ENCODE results near the gene MRPS5. TPM values are rescaled to one million over a fixed set of nuclear protein-coding genes. Genes with fewer than 3 reads are reported as not detected.
"Not testable (repeated sequence)": the region's sequence is repeated elsewhere in the genome, so short reads cannot be mapped to it uniquely, and the experiment has no call there.

The MRPS5 gene
- total RNA-seq, 1 donor from 2014 or later, result 32.9 TPM

DNA sequence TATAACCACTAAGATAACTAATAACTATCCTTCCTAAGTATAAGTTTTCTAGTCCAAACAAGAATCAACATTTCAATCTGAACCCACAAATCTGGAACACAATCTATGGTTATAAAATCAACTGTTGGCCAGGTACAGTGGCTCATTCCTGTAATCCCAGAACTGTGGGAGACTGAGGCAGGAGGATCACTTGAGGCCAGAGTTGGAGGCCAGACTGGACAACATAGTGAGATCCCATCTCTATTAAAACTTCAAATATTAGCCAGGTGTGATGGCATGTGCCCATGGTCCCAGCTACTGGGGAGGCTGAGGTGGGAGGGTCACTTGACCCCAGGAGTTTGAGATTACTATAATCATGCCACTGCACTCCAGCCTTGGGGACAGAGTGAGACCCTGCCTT is 11.2 kb downstream of the MRPS5 start:
- Mint-ChIP-seq H3K4me1 (ENCODE audit: low read depth) (peaks cover 2% of the 10 kb centered on the region), H3K36me3 (ENCODE audit: low read depth) (peaks cover 41% of the 10 kb centered on the region), H3K27me3 (ENCODE audit: low read depth) (no peaks in the 10 kb centered on the region), H3K27ac (ENCODE audit: unreplicated experiment) (no peak overlapping the region), H3K9me3 (ENCODE audit: low read depth) (no peaks in the 10 kb centered on the region), H3K4me3 (ENCODE audit: unreplicated experiment) (no peak overlapping the region)
- TF ChIP-seq, protein P1, sequence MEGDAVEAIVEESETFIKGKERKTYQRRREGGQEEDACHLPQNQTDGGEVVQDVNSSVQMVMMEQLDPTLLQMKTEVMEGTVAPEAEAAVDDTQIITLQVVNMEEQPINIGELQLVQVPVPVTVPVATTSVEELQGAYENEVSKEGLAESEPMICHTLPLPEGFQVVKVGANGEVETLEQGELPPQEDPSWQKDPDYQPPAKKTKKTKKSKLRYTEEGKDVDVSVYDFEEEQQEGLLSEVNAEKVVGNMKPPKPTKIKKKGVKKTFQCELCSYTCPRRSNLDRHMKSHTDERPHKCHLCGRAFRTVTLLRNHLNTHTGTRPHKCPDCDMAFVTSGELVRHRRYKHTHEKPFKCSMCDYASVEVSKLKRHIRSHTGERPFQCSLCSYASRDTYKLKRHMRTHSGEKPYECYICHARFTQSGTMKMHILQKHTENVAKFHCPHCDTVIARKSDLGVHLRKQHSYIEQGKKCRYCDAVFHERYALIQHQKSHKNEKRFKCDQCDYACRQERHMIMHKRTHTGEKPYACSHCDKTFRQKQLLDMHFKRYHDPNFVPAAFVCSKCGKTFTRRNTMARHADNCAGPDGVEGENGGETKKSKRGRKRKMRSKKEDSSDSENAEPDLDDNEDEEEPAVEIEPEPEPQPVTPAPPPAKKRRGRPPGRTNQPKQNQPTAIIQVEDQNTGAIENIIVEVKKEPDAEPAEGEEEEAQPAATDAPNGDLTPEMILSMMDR (IDR thresholded peaks at IDR 0.05), result no peak
- no peak for DNase-seq (ENCODE audit: low spot score)

DNA sequence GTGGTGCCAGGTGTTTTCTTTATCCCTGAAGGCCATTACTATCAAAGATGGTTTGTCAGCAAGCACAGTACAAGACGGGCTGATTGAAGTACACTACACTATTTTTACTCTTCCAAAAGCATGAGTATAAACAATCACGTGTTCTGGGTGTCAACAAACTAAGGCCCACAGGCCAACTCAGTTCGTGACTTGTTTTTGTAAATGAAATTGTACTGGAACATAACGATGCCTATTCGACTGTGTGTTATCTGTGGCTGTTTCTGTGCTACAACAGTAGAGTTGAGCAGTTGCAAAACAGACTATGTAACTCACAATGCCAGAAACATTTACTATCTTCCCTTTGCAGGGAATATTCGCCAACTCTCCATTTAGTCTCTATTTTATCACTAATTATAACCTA is 12.3 kb downstream of the MRPS5 start:
- Mint-ChIP-seq H3K27me3 (ENCODE audit: low read depth) (no peaks in the 10 kb centered on the region), H3K4me3 (ENCODE audit: unreplicated experiment) (no peak overlapping the region), H3K27ac (ENCODE audit: unreplicated experiment) (no peak overlapping the region), H3K36me3 (ENCODE audit: low read depth) (peaks cover 41% of the 10 kb centered on the region), H3K9me3 (ENCODE audit: low read depth) (no peaks in the 10 kb centered on the region), H3K4me1 (ENCODE audit: low read depth) (no peaks in the 10 kb centered on the region)
- TF ChIP-seq, protein P1 (IDR thresholded peaks at IDR 0.05), result no peak
- DNase-seq (ENCODE audit: low spot score), result no peak

DNA sequence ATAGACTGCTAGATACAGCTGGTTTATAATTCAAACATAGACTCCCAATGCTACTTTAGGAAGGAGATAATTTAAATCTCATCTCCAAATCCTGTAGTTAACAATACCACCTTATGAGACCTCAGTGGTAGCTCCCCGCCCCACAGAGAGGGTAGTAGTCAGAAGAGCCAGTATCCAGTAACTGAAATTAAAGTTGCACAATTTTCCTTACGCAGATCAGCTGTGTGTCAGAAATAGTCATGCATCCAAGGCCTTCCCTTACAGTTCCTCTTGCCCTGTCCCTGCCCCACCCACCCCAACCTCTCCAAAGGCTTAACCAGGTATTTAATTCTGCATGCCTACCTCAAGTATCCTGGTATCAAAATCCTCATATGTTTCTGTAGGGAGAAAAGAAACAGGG is 15.5 kb downstream of the MRPS5 start:
- Mint-ChIP-seq H3K27ac (ENCODE audit: unreplicated experiment) (no peak overlapping the region), H3K4me1 (ENCODE audit: low read depth) (no peaks in the 10 kb centered on the region), H3K4me3 (ENCODE audit: unreplicated experiment) (no peak overlapping the region), H3K9me3 (ENCODE audit: low read depth) (no peaks in the 10 kb centered on the region), H3K36me3 (ENCODE audit: low read depth) (peaks cover 42% of the 10 kb centered on the region), H3K27me3 (ENCODE audit: low read depth) (no peaks in the 10 kb centered on the region)
- TF ChIP-seq, protein P1 (IDR thresholded peaks at IDR 0.05), result no peak
- no peak for DNase-seq (ENCODE audit: low spot score)

DNA sequence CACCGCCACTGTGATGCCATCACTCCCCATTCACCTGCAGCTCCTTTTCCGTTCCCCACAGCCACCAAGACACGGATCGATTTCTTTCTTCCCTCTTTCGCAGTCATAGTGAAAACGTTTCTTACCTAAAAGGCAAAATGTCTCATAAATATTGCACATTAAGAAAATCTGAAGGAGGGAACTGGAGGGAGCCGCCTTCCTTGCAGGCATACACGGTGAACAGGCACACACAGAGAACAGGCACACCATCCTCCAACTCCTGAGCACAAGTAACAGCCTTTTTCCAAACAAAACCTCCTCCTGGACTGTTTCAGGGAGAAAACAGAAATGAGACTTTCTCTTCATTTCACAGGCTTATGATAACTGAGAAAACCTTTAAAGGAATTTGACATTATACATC is 17.0 kb downstream of the MRPS5 start:
- Mint-ChIP-seq H3K9me3 (ENCODE audit: low read depth) (no peaks in the 10 kb centered on the region), H3K27ac (ENCODE audit: unreplicated experiment) (no peak overlapping the region), H3K27me3 (ENCODE audit: low read depth) (no peaks in the 10 kb centered on the region), H3K4me3 (ENCODE audit: unreplicated experiment) (no peak overlapping the region), H3K36me3 (ENCODE audit: low read depth) (peaks cover 45% of the 10 kb centered on the region), H3K4me1 (ENCODE audit: low read depth) (no peaks in the 10 kb centered on the region)
- TF ChIP-seq, protein P1 (IDR thresholded peaks at IDR 0.05), result no peak
- DNase-seq (ENCODE audit: low spot score), result no peak

DNA sequence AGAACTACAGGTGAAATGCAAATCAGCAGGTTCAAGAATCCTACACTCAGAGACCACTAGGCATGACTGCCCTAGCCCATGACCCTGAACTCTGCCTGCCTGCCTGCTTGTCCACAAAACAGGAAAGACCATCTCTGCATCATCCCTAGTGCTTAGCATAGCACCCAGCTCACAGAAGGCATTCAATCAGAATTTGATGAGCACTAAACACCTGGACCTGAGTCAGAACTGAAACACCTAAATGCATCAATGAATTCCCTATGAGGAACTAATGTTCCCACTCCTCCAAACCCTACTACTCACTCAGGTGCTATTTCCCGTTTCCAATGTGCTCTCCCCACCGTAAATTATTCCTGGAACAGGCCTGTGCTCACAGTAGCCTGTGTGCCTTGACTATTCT is 21.7 kb downstream of the MRPS5 start:
- DNase-seq (ENCODE audit: low spot score), result no peak
- Mint-ChIP-seq H3K27me3 (ENCODE audit: low read depth) (no peaks in the 10 kb centered on the region), H3K4me3 (ENCODE audit: unreplicated experiment) (no peak overlapping the region), H3K9me3 (ENCODE audit: low read depth) (peaks cover 9% of the 10 kb centered on the region), H3K27ac (ENCODE audit: unreplicated experiment) (no peak overlapping the region), H3K4me1 (ENCODE audit: low read depth) (no peaks in the 10 kb centered on the region), H3K36me3 (ENCODE audit: low read depth) (peaks cover 46% of the 10 kb centered on the region)
- TF ChIP-seq, protein P1 (IDR thresholded peaks at IDR 0.05), result no peak

DNA sequence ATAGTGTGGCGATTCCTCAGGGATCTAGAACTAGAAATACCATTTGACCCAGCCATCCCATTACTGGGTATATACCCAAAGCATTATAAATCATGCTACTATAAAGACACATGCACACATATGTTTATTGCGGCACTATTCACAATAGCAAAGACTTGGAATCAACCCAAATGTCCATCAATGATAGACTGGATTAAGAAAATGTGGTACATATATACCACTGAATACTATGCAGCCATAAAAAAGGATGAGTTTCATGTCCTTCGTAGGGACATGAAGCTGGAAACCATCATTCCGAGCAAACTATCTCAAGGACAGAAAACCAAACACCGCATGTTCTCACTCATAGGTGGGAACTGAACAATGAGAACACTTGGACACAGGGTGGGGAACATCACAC is 23.3 kb downstream of the MRPS5 start:
- H3K27ac Mint-ChIP-seq (ENCODE audit: unreplicated experiment); H3K4me3 Mint-ChIP-seq (ENCODE audit: unreplicated experiment); DNase-seq (ENCODE audit: low spot score); H3K4me1 Mint-ChIP-seq (ENCODE audit: low read depth); H3K27me3 Mint-ChIP-seq (ENCODE audit: low read depth); H3K9me3 Mint-ChIP-seq (ENCODE audit: low read depth): not testable (repeated sequence)
- peaks cover 44% of the 10 kb centered on the region for H3K36me3 Mint-ChIP-seq (ENCODE audit: low read depth)
